GM21723 (cell line): ENCODE data around the gene RTF2.
"Not testable (repeated sequence)": the region's sequence is repeated elsewhere in the genome, so short reads cannot be mapped to it uniquely, and the experiment has no call there.

Experiments
- ATAC-seq: cut with Tn5 transposase; IDR thresholded peaks from one replicate; pipeline ENCODE4 v1.9.1; 2021; ENCODE audit warnings: mild to moderate bottlenecking, moderate library complexity; ENCODE audit not compliant: unreplicated experiment

RTF2 gene

GRCh38 chr20:56469077-56469449, 636 bp downstream of the RTF2 start:
- no peak for ATAC-seq

GRCh38 chr20:56483970-56484369, 15.5 kb downstream of the RTF2 start:
- no peak for ATAC-seq

- no peak for ATAC-seq
Measured at GRCh38 chr20:56487216-56487615, 18.8 kb downstream of the RTF2 start.

DNA sequence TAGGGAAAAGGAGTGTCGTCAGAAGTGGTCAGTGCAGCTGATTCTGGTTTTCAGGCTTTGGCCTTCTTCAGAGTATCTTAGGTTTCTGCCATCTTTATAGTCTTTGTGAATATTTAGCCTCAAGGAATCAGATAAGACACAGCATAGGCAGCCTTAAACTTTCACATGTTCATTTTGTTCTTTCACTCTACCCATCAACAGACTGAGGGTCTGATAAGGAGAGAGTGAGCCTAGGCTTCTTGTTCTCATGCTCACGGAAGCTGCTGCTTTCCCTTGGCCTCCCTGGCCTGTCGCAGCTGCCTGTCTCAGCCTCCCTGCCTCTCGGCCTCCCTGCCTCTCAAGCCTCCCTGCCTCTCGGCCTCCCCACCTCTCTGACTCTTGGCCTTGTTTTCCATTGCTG, 20.1 kb downstream of the RTF2 start:
- ATAC-seq, result no peak

DNA sequence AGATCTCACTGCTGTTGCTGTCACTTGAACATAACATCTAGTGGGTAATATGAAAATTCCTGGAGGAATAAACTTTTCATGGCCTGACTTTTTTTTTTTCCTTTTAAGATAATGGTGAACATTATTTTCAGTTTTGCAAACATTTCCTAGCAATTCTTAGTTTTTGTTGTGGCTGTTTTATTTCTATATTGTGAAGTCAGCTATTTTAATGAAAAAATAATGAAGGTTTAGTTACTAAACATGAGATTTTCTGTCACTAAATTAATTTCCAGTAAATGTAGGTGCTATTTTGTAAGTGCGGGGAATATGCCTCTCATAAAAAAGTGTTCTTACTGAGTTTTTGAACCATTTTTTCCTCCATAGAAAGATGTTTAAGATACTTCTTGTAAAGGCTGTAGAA, 32.7 kb downstream of the RTF2 start:
- no peak for ATAC-seq

DNA sequence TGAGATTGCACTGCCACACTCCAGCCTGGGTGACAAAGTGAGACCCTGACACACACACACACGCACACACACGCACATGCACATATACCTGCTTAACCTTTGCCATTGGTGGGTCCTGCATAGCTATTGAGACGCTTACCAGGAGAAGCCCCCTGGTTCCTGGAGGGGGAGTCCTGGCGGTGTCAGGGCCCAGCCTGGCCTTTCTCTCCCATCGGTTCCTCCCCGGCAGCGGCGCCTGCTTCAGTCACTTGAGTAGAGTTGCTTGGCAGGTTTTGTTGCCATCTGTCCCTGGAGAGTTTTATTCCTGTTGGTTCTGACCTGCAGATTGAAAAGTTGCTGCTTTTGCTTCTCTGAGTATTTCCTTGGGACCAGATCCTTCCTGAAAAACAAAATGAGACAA, 35.5 kb downstream of the RTF2 start:
- ATAC-seq, result no peak

- ATAC-seq, result no peak
Measured at GRCh38 chr20:56504373-56505005, 36.1 kb downstream of the RTF2 start.

GRCh38 chr20:56506103-56506502, 37.7 kb downstream of the RTF2 start:
- ATAC-seq, result no peak

- ATAC-seq, result no peak
Measured at GRCh38 chr20:56511926-56512325, 43.5 kb downstream of the RTF2 start.

GRCh38 chr20:56513161-56514150, 45.0 kb downstream of the RTF2 start:
- no peak for ATAC-seq

DNA sequence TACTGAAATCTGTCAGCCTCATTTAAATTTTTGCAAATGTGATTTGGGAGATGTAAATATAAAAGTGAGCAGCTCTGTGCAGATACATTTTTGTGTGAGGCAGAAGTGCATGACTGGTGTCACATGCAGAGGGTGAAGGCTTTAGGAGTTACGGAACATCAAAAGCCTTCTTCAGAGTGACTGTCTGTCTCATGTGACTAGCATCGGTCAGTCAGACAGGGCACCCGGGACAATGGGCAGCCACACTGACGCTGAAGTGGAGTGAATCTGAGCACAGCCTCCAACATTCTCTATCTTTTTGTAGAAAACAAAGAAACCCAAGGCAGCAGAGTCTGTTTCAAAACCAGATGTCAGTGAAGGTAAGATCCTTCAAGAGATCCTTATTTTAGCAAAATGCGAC, 48.2 kb downstream of the RTF2 start:
- no peak for ATAC-seq

GRCh38 chr20:56517211-56517610, 48.8 kb downstream of the RTF2 start:
- no peak for ATAC-seq

- ATAC-seq, result no peak
Measured at GRCh38 chr20:56517641-56518040, 49.2 kb downstream of the RTF2 start.

- no peak for ATAC-seq
Measured at GRCh38 chr20:56518126-56518525, 49.7 kb downstream of the RTF2 start.

DNA sequence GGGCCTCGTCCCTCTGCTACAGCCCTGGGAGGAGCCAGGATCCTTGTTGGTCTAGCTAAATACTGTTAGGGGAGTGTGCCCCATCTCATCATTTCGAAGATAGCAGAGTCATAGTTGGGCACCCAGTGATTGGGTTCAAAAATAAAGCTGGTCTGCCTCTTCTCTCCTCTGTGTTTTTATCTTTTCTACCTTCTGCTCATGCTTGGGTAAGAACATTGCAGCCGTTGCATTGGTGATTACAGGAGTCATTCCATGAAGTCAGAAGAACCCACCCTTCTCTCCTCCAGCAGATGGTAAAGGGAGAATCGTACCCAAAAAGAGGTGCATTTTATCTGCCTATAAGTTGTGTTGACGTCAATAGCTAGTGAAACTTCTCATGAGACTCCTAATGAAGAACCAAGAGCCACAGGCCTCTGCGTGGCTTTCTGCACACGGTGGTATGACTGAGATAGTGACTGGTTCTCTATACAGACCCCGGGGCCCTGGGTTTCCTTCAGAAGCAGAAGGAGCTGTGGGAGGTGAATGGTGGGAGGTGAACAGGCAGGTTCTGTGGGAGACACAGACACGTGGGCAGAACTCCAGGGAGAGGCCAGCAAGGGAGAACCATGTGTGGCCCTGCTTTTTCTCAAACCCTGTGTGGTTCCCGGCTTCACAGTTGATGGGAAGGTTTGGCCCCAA, 50.4 kb downstream of the RTF2 start:
- no peak for ATAC-seq

DNA sequence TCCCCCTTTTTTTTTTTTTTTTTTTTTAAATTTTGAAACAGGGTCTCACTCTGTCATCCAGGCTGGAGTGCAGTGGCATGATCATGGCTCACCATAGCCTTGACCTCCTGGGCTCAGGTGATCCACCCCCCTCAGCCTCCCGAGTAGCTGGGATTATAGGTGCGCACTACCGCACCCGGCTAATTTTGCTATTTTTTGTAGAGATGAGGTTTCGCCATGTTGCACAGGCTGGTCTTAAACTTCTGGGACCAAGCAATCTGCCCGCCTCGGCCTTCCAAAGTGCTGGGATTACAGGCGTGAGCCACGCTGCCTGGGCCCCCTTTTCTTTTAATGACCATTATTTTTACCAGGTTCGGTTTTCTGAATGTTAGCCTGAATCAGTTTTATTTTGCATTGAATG, 51.1 kb downstream of the RTF2 start:
- ATAC-seq, result no peak

GRCh38 chr20:56520180-56520579, 51.8 kb downstream of the RTF2 start:
- ATAC-seq, result no peak

DNA sequence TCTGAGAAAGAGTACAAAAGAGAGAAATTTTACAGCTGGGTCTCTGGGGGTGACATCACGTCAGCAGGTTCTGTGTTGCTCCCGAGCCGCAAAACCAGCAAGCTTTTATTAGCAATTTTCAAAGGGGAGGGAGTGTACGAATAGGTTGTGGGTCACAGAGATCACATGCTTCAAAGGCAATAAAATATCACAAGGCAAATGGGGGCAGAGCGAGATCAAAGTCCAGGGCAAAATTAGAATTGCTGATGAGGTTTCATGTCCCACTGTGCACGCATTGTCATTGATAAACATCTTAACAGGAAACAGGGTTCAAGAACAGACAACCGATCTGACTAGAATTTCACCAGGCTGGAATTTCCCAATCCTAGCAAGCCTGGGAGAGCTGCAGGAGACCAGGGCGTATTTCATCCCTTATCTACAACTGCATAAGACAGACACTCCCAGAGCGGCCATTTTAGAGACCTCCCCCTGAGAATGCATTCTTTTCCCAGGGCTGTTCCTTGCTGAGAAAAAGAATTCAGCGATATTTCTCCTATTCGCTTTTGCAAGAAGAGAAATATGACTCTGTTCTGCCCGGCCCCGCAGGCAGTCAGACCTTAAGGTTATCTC, 52.4 kb downstream of the RTF2 start:
- ATAC-seq, result not testable (repeated sequence)

GRCh38 chr20:56522311-56522710, 53.9 kb downstream of the RTF2 start:
- no peak for ATAC-seq

- ATAC-seq, result not testable (repeated sequence)
Measured at GRCh38 chr20:56524444-56524843, 56.0 kb downstream of the RTF2 start, which contains the start of gene FAM209A. Gene FAM209A (plus strand): TSS chr20:56524744. CDS start chr20:56524809, 65 bp downstream.

DNA sequence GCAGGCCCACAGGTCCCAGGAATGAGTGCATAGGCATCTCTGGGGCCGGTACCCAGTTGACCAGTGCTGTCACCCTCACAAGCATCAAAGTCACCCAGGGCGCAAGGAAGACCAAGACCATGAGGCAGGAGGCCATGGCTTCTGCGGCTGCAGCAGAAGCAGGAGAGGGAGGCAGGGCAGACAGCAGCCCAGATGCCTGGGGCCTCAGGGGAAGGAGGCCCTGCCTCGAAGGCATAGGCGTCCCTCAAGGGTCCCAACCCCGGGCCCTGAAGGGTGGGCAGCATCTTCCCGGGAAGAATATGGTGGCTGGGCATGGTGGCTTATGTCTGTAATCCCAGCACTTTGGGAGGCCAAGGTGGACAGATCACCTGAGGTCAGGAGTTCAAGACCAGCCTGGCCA, 59.1 kb downstream of the RTF2 start:
- ATAC-seq, result no peak
